SK-N-SH treated with all-trans-retinoic acid at 6 μM for 48 hours (cell line): ENCODE data around the gene NIFK.

Experiments used
- ATAC-seq: fragments of 200-7000 bp; cut with Tn5 transposase; 3 replicates; pipeline ENCODE4 v1.9.1; 2020; ENCODE audit warnings: mild to moderate bottlenecking, moderate library complexity
- ARNTL ChIP-seq: fragments of 450-650 bp; formaldehyde crosslinking; IDR thresholded peaks from 2 replicates; pipeline ENCODE4 v1.5.0; 2020; ENCODE audit warnings: low read depth, mild to moderate bottlenecking, moderate library complexity, borderline replicate concordance
- BACH2 ChIP-seq: fragments of 250-450 bp; sonication (Bioruptor Pico); IDR thresholded peaks from 2 replicates; pipeline ENCODE4 v1.9.0; 2021; ENCODE audit warnings: mild to moderate bottlenecking, borderline replicate concordance
- CREB5 ChIP-seq: fragments of 250-450 bp; sonication (Bioruptor Pico); IDR thresholded peaks from 2 replicates; pipeline ENCODE4 v1.5.1; 2020; ENCODE audit warnings: low read depth, mild to moderate bottlenecking, moderate library complexity
- CSDC2 ChIP-seq: fragments of 250-450 bp; sonication (Bioruptor Pico); IDR thresholded peaks from 2 replicates; pipeline ENCODE4 v1.5.0; 2020; ENCODE audit warnings: mild to moderate bottlenecking, moderate library complexity
- CSRNP3 ChIP-seq: fragments of 250-450 bp; sonication (Bioruptor Pico); IDR thresholded peaks from 2 replicates; pipeline ENCODE4 v1.5.1; 2021; ENCODE audit warnings: mild to moderate bottlenecking, moderate library complexity
- ESRRG ChIP-seq: fragments of 250-450 bp; sonication (Bioruptor Pico); IDR thresholded peaks from 2 replicates; pipeline ENCODE4 v1.6.1; 2021; ENCODE audit warnings: mild to moderate bottlenecking
- GLIS3 ChIP-seq: fragments of 250-450 bp; sonication (Bioruptor Pico); IDR thresholded peaks from 2 replicates; pipeline ENCODE4 v1.5.0; 2020; ENCODE audit warnings: mild to moderate bottlenecking, moderate library complexity
- PATZ1 ChIP-seq: fragments of 250-450 bp; sonication (Bioruptor Pico); IDR thresholded peaks from 2 replicates; pipeline ENCODE4 v1.8.0; 2020; ENCODE audit warnings: mild to moderate bottlenecking, moderate library complexity, borderline replicate concordance
- PPARA ChIP-seq: fragments of 250-450 bp; sonication (Bioruptor Pico); IDR thresholded peaks from 2 replicates; pipeline ENCODE4 v1.5.0; 2020; ENCODE audit warnings: mild to moderate bottlenecking, borderline replicate concordance
- SNAI2 ChIP-seq: fragments of 250-450 bp; sonication (Bioruptor Pico); IDR thresholded peaks from 2 replicates; pipeline ENCODE4 v1.5.0; 2020; ENCODE audit warnings: mild to moderate bottlenecking, moderate library complexity
- TCF4 ChIP-seq: fragments of 250-450 bp; sonication (Bioruptor Pico); IDR thresholded peaks from 2 replicates; pipeline ENCODE4 v1.8.0; 2021; ENCODE audit warnings: mild to moderate bottlenecking, moderate library complexity, borderline replicate concordance
- TOX ChIP-seq: fragments of 250-450 bp; sonication (Bioruptor Pico); IDR thresholded peaks from 2 replicates; pipeline ENCODE4 v1.8.0; 2021; ENCODE audit warnings: mild to moderate bottlenecking, moderate library complexity, borderline replicate concordance
- TF ChIP-seq, protein P1 (sequence below): fragments of 250-450 bp; sonication (Bioruptor Pico); IDR thresholded peaks from 2 replicates; pipeline ENCODE4 v1.8.0; 2021; ENCODE audit warnings: low read depth, mild to moderate bottlenecking, moderate library complexity, borderline replicate concordance
- TF ChIP-seq, protein P2 (sequence below): fragments of 250-450 bp; sonication (Bioruptor Pico); IDR thresholded peaks from 2 replicates; pipeline ENCODE4 v1.5.0; 2020; ENCODE audit warnings: mild to moderate bottlenecking, moderate library complexity

The NIFK gene

DNA sequence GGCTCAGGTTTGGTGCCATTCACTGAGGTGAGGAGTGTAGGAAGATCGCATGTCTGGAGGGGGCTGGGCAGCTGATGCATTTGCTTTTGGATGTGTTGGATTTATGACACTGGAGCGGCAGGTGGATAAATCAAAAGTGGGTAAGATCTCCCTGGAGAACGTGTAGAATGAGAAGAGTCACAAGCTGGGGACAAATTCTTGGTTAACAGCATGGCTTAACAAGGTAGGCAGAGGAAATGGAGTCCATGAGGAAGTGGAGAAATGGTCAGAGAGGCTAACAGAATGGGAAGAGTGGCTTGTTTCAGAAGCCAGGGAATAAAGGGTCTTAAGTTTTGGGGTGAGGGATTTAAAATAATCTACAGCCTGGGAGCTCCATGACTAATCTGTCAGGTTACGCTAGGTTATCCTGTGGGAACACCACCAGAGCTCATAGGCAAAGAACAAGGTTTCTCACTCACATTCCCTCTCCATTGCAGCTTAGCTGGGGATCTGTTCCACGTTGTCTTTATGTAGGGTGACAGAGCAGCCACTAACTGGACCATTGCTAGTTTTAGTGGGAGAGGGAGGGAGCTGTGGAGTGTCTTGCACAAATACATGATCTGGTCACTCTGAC is 31.6 kb upstream of the NIFK start (continued):
- no peak for TF ChIP-seq PATZ1 (CRISPR knock-in tag)
- TF ChIP-seq BACH2: no peak
- TF ChIP-seq PPARA (CRISPR knock-in tag): no peak
- TF ChIP-seq, all 23 proteins: peak for 0

- TF ChIP-seq CREB5 (CRISPR knock-in tag) (no peak), PATZ1 (CRISPR knock-in tag) (no peak), CSRNP3 (CRISPR knock-in tag) (no peak), BACH2 (no peak), PPARA (CRISPR knock-in tag) (no peak), GLIS3 (no peak)
- ATAC-seq: no peak
Measured at GRCh38 chr2:121766624-121767023, 29.9 kb upstream of the NIFK start.

GRCh38 chr2:121764681-121765228 is 28.1 kb upstream of the NIFK start:
- ATAC-seq: no peak
- no peak for TF ChIP-seq CREB5 (CRISPR knock-in tag)

DNA sequence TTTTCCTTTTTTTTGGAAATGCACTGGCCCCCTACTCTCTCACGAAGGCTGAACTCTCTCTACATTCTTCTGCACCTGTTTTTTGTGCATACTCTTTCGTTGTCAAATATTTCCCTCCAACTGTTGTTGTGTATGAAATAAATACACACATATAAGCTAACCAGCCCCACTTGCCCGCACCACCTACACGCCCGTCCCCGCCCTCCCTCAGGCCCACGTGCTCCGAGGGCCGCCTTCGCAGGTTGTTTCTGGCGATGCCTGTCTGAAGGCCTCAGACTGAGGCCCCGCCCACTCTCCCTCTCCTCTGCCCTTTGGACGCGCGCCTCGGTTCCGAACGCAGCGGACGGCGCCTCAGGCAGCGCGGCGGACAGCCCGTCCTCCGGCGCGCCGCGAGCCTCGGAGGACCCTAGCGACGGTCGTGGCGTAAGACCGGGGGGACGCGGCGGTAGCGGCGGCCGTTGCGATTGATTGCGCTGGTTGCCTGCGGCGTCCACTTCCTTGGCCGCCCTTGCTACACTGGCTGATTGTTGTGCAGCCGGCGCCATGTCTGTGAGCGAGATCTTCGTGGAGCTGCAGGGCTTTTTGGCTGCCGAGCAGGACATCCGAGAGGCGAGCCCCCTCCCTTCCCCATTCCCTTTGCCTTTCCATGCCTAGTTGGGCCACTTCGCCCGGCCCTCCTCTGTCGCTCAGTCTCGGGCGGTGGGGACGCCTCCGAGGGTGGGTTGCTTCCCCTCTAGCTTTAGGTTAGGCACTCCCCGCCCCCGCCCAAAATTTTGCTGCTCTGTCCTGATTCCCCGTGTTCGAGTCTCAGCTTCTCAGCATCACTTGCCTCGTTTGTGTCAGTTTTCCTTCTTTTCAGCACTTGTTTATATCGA is 18.8 kb upstream of the NIFK start, which contains the start of gene TSN:
Gene TSN (plus strand): TSS at position 415 of the 875 bp plus-strand sequence. CDS start 129 bp downstream, at position 544.
- TF ChIP-seq, protein P1, sequence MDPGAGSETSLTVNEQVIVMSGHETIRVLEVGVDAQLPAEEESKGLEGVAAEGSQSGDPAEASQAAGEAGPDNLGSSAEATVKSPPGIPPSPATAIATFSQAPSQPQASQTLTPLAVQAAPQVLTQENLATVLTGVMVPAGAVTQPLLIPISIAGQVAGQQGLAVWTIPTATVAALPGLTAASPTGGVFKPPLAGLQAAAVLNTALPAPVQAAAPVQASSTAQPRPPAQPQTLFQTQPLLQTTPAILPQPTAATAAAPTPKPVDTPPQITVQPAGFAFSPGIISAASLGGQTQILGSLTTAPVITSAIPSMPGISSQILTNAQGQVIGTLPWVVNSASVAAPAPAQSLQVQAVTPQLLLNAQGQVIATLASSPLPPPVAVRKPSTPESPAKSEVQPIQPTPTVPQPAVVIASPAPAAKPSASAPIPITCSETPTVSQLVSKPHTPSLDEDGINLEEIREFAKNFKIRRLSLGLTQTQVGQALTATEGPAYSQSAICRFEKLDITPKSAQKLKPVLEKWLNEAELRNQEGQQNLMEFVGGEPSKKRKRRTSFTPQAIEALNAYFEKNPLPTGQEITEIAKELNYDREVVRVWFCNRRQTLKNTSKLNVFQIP (CRISPR knock-in tag): 0 out of 2 replicates have a peak, but pooled peaks have one; percentile 11
- TF ChIP-seq GLIS3: no peak
- ATAC-seq: peak; percentile 100

GRCh38 chr2:121754851-121755236 is 18.2 kb upstream of the NIFK start:
- ATAC-seq: peak; percentile 20
- TF ChIP-seq GLIS3: no peak
- TF ChIP-seq ESRRG (CRISPR knock-in tag): no peak
- TF ChIP-seq, protein P2, sequence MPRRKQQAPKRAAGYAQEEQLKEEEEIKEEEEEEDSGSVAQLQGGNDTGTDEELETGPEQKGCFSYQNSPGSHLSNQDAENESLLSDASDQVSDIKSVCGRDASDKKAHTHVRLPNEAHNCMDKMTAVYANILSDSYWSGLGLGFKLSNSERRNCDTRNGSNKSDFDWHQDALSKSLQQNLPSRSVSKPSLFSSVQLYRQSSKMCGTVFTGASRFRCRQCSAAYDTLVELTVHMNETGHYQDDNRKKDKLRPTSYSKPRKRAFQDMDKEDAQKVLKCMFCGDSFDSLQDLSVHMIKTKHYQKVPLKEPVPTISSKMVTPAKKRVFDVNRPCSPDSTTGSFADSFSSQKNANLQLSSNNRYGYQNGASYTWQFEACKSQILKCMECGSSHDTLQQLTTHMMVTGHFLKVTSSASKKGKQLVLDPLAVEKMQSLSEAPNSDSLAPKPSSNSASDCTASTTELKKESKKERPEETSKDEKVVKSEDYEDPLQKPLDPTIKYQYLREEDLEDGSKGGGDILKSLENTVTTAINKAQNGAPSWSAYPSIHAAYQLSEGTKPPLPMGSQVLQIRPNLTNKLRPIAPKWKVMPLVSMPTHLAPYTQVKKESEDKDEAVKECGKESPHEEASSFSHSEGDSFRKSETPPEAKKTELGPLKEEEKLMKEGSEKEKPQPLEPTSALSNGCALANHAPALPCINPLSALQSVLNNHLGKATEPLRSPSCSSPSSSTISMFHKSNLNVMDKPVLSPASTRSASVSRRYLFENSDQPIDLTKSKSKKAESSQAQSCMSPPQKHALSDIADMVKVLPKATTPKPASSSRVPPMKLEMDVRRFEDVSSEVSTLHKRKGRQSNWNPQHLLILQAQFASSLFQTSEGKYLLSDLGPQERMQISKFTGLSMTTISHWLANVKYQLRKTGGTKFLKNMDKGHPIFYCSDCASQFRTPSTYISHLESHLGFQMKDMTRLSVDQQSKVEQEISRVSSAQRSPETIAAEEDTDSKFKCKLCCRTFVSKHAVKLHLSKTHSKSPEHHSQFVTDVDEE (CRISPR knock-in tag): no peak
- no peak for TF ChIP-seq SNAI2
- TF ChIP-seq TCF4: no peak
- TF ChIP-seq, protein P1 (CRISPR knock-in tag): no peak
- no peak for TF ChIP-seq CSDC2 (CRISPR knock-in tag)
- no peak for TF ChIP-seq ARNTL (CRISPR knock-in tag)
- no peak for TF ChIP-seq TOX
